Caco-2 (cell line): Measurements from ENCODE around the gene JAG1. TPM values are rescaled to one million over a fixed set of nuclear protein-coding genes. Genes with fewer than 3 reads are reported as not detected.
"Not testable (repeated sequence)": the region's sequence is repeated elsewhere in the genome, so short reads cannot be mapped to it uniquely, and the experiment has no call there.

Experiments used
- BruUV-seq: library from RNA; stranded (reverse); fragments of 400-500 nt; replicated peaks from 2 replicates; lab custom pipeline; 2021; lab: Mats Ljungman, UMichigan
- CTCF ChIA-PET: fragments of 300-600 bp; sonication (Branson Sonifier 250); formaldehyde crosslinking; loops from one replicate; lab custom pipeline; 2022; ENCODE audit warnings: antibody characterized with exemption; lab: Charles Lee
- POLR2A ChIA-PET: fragments of 300-600 bp; sonication (Branson Sonifier 250); formaldehyde crosslinking; loops from one replicate; lab custom pipeline; 2022; ENCODE audit warnings: antibody characterized with exemption; lab: Charles Lee
- DNase-seq, 2 experiments: peaks; one replicate each; pipeline versions ENCODE4 v3.0.0 to v3.0.0-alpha.2; 2020 to 2022
- H3K27me3 ChIP-seq: replicated peaks from 2 replicates; pipeline ENCODE4 v1.6.0; 2011; ENCODE audit warnings: low read length; ENCODE audit not compliant: control insufficient read depth, insufficient read depth
- H3K36me3 ChIP-seq: 2 replicates; pipeline ENCODE4 v1.5.1; 2011; ENCODE audit warnings: low read length; ENCODE audit not compliant: control insufficient read depth, insufficient read depth
- H3K4me1 ChIP-seq: fragments of 250-450 bp; sonication (Bioruptor Pico); 2 replicates; pipeline ENCODE4 v1.5.1; 2020; ENCODE audit warnings: mild to moderate bottlenecking
- H3K4me3 ChIP-seq: 2 replicates; pipeline ENCODE4 v1.5.1; 2011; ENCODE audit warnings: low read depth, mild to moderate bottlenecking, control low read depth, low read length
- H3K9me3 ChIP-seq: fragments of 250-450 bp; sonication (Bioruptor Pico); 2 replicates; pipeline ENCODE4 v1.5.1; 2020; ENCODE audit warnings: mild to moderate bottlenecking, moderate library complexity
- H3K27ac Mint-ChIP-seq: one replicate; pipeline ENCODE4 v1.8.0; 2022; ENCODE audit warnings: mixed read lengths; ENCODE audit not compliant: unreplicated experiment
- H3K27me3 Mint-ChIP-seq: one replicate; pipeline ENCODE4 v1.8.0; 2022; ENCODE audit warnings: mixed read lengths; ENCODE audit not compliant: insufficient read depth, unreplicated experiment
- H3K36me3 Mint-ChIP-seq: one replicate; pipeline ENCODE4 v1.8.0; 2022; ENCODE audit warnings: mild to moderate bottlenecking, mixed read lengths; ENCODE audit not compliant: insufficient read depth, unreplicated experiment
- H3K4me1 Mint-ChIP-seq: one replicate; pipeline ENCODE4 v1.8.0; 2022; ENCODE audit warnings: low read depth, mixed read lengths; ENCODE audit not compliant: unreplicated experiment
- H3K4me3 Mint-ChIP-seq: one replicate; pipeline ENCODE4 v1.8.0; 2022; ENCODE audit warnings: mild to moderate bottlenecking, moderate library complexity, mixed read lengths; ENCODE audit not compliant: unreplicated experiment
- H3K9me3 Mint-ChIP-seq: one replicate; pipeline ENCODE4 v1.8.0; 2022; ENCODE audit warnings: mixed read lengths; ENCODE audit not compliant: unreplicated experiment
- intact Hi-C: fragments of 100-400 bp; cut with micrococcal nuclease; formaldehyde crosslinking; loops from one replicate; pipeline ENCODE4 v1.10.0; 2022; ENCODE audit not compliant: unreplicated experiment
- total RNA-seq: library from RNA; stranded (reverse); gene quantifications from 2 replicates; pipeline ENCODE4 v1.2.3, GENCODE V29; 2022
- TF ChIP-seq, protein P1 (sequence below), 2 experiments: fragments of 200-600 bp in 1 of 2; IDR thresholded peaks; 1 replicate in 1 of 2; 2 replicates in 1 of 2; pipeline versions ENCODE4 v1.5.1 to v1.8.0; 2011 to 2022; ENCODE audit warnings: antibody characterized with exemption in 1 of 2, control low read depth in 1 of 2, inconsistent platforms in 1 of 2, low read depth in 1 of 2, low read length in 1 of 2, mild to moderate bottlenecking in 1 of 2, moderate library complexity in 1 of 2; ENCODE audit not compliant: insufficient read depth in 1 of 2, severe bottlenecking in 1 of 2, unreplicated experiment in 1 of 2

JAG1 gene
- total RNA-seq, 1 experiment from 2014 or later = 69.8 TPM

DNA sequence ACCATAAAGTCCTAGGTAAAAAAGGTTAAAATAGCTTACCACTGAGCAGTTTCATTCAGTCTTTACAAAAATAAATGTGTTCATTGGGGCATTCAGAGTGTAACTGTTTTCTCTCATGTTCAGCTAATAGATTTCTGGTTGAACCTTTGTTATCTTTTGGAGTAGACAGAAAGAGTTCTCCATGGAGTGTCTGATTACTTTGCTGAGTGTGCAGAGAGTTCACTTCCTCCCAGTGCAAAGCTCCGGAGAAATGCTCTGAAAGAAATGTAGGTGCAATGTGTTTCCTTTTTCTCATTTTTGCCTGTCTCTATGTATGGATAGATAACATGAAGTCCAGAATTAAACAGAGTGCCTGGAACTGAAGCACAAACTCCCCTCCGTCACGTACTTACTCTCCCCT is 52.6 kb downstream of the JAG1 start:
- no peaks in the 10 kb centered on the region for H3K4me1 Mint-ChIP-seq
- H3K36me3 Mint-ChIP-seq = peaks cover 6% of the 10 kb centered on the region
- peaks cover 8% of the 10 kb centered on the region for H3K9me3 Mint-ChIP-seq
- no peak overlapping the region for H3K27ac Mint-ChIP-seq
- TF ChIP-seq, protein P1, sequence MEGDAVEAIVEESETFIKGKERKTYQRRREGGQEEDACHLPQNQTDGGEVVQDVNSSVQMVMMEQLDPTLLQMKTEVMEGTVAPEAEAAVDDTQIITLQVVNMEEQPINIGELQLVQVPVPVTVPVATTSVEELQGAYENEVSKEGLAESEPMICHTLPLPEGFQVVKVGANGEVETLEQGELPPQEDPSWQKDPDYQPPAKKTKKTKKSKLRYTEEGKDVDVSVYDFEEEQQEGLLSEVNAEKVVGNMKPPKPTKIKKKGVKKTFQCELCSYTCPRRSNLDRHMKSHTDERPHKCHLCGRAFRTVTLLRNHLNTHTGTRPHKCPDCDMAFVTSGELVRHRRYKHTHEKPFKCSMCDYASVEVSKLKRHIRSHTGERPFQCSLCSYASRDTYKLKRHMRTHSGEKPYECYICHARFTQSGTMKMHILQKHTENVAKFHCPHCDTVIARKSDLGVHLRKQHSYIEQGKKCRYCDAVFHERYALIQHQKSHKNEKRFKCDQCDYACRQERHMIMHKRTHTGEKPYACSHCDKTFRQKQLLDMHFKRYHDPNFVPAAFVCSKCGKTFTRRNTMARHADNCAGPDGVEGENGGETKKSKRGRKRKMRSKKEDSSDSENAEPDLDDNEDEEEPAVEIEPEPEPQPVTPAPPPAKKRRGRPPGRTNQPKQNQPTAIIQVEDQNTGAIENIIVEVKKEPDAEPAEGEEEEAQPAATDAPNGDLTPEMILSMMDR (IDR thresholded peaks at IDR 0.05; ENCODE audit: insufficient read depth in 1 of 2, low read depth in 1 of 2, low read length in 1 of 2, severe bottlenecking in 1 of 2, unreplicated experiment in 1 of 2) = no peak
- intact Hi-C loops = no loop called here
- CTCF ChIA-PET = no interaction called here
- no TSS peak for BruUV-seq
- no peak overlapping the region for H3K4me3 Mint-ChIP-seq
- no peaks in the 10 kb centered on the region for H3K4me1 ChIP-seq
- H3K9me3 ChIP-seq = no peaks in the 10 kb centered on the region
- no peak overlapping the region for H3K4me3 ChIP-seq
- H3K27me3 Mint-ChIP-seq = no peaks in the 10 kb centered on the region
- DNase-seq = no peak
- no peaks in the 10 kb centered on the region for H3K27me3 ChIP-seq
- no peaks in the 10 kb centered on the region for H3K36me3 ChIP-seq
- POLR2A ChIA-PET = no interaction called here

DNA sequence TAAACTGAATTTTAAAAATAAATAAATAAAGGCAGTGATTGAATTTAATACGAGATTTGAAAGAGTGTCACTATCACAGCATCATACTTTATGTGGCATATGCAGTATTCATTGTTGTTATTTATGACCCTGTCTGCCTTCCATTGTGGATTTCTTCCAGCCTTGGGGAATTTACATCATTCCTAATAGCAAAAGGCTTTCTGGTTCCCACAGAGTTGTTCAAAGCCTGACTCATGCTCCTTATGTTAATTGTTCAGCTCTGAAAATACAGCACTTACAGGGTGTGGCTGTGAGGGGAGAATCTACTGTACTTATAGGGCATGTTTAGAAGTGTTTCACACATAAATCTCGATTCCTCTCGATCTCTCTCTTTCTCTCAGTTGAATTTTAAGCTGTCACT is 54.4 kb downstream of the JAG1 start:
- Histone ChIP-seq H3K4me3 (no peak overlapping the region), H3K9me3 (no peaks in the 10 kb centered on the region), H3K27me3 (no peaks in the 10 kb centered on the region), H3K4me1 (no peaks in the 10 kb centered on the region), H3K36me3 (no peaks in the 10 kb centered on the region)
- peaks cover 9% of the 10 kb centered on the region for H3K9me3 Mint-ChIP-seq
- TF ChIP-seq, protein P1 (IDR thresholded peaks at IDR 0.05; ENCODE audit: insufficient read depth in 1 of 2, low read depth in 1 of 2, low read length in 1 of 2, severe bottlenecking in 1 of 2, unreplicated experiment in 1 of 2) = no peak
- intact Hi-C loops = no loop called here
- H3K4me1 Mint-ChIP-seq = no peaks in the 10 kb centered on the region
- no peaks in the 10 kb centered on the region for H3K27me3 Mint-ChIP-seq
- H3K36me3 Mint-ChIP-seq = peaks cover 6% of the 10 kb centered on the region
- ChIA-PET POLR2A (no interaction called here), CTCF (no interaction called here)
- H3K27ac Mint-ChIP-seq = no peak overlapping the region
- no peak overlapping the region for H3K4me3 Mint-ChIP-seq
- BruUV-seq = no TSS peak
- DNase-seq = no peak

DNA sequence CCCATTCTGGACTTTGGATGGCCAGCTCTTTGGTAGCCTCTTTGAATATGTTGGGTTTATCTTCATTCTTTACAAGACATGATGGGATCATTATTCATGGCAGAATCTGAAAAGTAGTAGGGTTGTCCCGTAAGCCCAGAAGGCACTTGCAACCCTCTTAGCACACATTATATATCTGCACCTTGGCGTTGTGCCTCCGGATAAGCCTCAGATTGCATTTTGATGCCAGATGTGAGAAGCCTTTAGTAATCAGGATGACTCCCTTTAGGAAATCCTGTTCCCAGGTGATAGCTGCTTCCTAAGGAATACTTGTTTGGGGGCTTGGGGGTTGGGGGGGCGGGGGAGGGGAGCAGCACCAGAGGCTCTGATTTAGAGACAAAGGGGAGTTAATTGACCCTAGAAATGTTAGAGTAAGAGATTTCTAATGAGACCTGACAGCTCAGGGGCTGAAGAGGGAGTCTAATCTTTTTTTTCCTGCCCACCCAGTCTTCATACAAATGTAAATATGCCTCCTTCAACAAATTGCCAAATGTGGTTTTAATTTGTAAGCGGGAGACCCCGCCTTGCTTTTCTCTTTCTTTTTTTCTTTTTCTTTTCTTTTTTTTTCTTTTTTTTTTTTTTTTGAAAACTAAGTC is 55.1 kb downstream of the JAG1 start:
- no TSS peak for BruUV-seq
- peaks cover 9% of the 10 kb centered on the region for H3K9me3 Mint-ChIP-seq
- H3K27ac Mint-ChIP-seq = no peak overlapping the region

DNA sequence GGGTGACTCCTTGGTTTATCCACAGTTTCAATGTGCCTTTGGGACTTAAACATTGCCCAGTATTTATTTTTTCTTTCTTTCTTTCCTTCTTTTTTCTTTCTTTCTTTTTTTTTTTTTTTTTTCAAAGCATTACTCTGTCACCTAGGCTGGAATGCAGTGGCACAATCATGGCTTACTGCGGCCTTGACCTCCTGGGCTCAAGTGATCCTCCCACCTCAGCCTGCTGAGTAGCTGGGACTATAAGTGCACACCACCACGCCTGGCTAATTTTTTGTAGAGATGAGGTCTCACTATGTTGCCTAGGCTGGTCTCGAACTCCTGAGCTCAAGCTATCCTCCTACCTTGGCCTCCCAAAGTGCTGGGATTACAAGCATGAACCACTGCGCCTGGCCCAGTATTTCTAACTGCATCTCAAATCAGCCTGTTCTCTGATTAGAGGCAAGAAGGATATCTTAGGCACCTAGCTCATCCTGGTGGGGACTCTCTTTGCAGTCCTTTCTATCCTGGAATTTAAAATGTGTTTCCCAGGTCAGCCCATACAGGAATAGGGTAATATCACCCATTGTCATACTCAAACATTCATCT is 56.2 kb downstream of the JAG1 start:
- DNase-seq, H3K4me3 ChIP-seq, H3K4me1 Mint-ChIP-seq, H3K36me3 ChIP-seq, H3K27ac Mint-ChIP-seq, H3K4me1 ChIP-seq, BruUV-seq, CTCF ChIA-PET, H3K36me3 Mint-ChIP-seq, H3K27me3 Mint-ChIP-seq, intact Hi-C loops, H3K9me3 ChIP-seq, H3K27me3 ChIP-seq, H3K4me3 Mint-ChIP-seq, H3K9me3 Mint-ChIP-seq: not testable (repeated sequence)
- POLR2A ChIA-PET = interaction anchor here (0.7 kb wide), 1 partner anchor 346 kb away, joined by 5 read pairs; no protein-coding TSS in a partner anchor

More for the DNA sequence above, 55.1 kb downstream of the JAG1 start:
- H3K36me3 ChIP-seq = no peaks in the 10 kb centered on the region
- Mint-ChIP-seq H3K36me3 (peaks cover 6% of the 10 kb centered on the region), H3K4me1 (no peaks in the 10 kb centered on the region), H3K4me3 (no peak overlapping the region), H3K27me3 (no peaks in the 10 kb centered on the region)
- DNase-seq = no peak
- no peaks in the 10 kb centered on the region for H3K27me3 ChIP-seq
- no peaks in the 10 kb centered on the region for H3K4me1 ChIP-seq
- ChIA-PET CTCF (no interaction called here), POLR2A (no interaction called here)
- H3K9me3 ChIP-seq = no peaks in the 10 kb centered on the region
- intact Hi-C loops = no loop called here
- TF ChIP-seq, protein P1 (IDR thresholded peaks at IDR 0.05; ENCODE audit: insufficient read depth in 1 of 2, low read depth in 1 of 2, low read length in 1 of 2, severe bottlenecking in 1 of 2, unreplicated experiment in 1 of 2) = no peak
- no peak overlapping the region for H3K4me3 ChIP-seq
